ENCODE results near the gene PCDH9. TPM values are rescaled to one million over a fixed set of nuclear protein-coding genes. Genes with fewer than 3 reads are reported as not detected.

The PCDH9 gene
- total RNA-seq, 1 experiment from 2014 or later = 0.11 TPM

GRCh38 chr13:67145950-67146349, 84.2 kb downstream of the PCDH9 start:
- Mint-ChIP-seq H3K9me3 (ENCODE audit: unreplicated experiment) (no peaks in the 10 kb centered on the region), H3K4me3 (ENCODE audit: unreplicated experiment) (no peak overlapping the region), H3K36me3 (ENCODE audit: insufficient read depth, unreplicated experiment) (no peaks in the 10 kb centered on the region), H3K27me3 (ENCODE audit: insufficient read depth, unreplicated experiment) (no peaks in the 10 kb centered on the region), H3K27ac (ENCODE audit: unreplicated experiment) (no peak overlapping the region), H3K4me1 (ENCODE audit: low read depth, unreplicated experiment) (peaks cover 6% of the 10 kb centered on the region)
- no peak for DNase-seq
- Histone ChIP-seq H3K36me3 (ENCODE audit: control insufficient read depth, insufficient read depth, low read length) (no peaks in the 10 kb centered on the region), H3K4me3 (ENCODE audit: low read depth, low read length) (no peak overlapping the region), H3K9me3 (no peaks in the 10 kb centered on the region), H3K27me3 (replicated peaks; ENCODE audit: control insufficient read depth, insufficient read depth, low read length) (no peaks in the 10 kb centered on the region), H3K4me1 (no peaks in the 10 kb centered on the region)
- no peak for TF ChIP-seq CTCF (IDR thresholded peaks at IDR 0.05; ENCODE audit: insufficient read depth in 1 of 2, low read depth in 1 of 2, low read length in 1 of 2, severe bottlenecking in 1 of 2, unreplicated experiment in 1 of 2)
- CTCF ChIA-PET = no interaction called here
- no TSS peak for BruUV-seq (replicated peaks)
- POLR2A ChIA-PET = no interaction called here
- intact Hi-C loops (cut with micrococcal nuclease; ENCODE audit: unreplicated experiment) = loop anchor here (5.0 kb wide), 1 partner anchor 69 kb away; no protein-coding TSS in a partner anchor

- Mint-ChIP-seq H3K27ac (ENCODE audit: unreplicated experiment) (no peak overlapping the region), H3K36me3 (ENCODE audit: insufficient read depth, unreplicated experiment) (no peaks in the 10 kb centered on the region), H3K4me3 (ENCODE audit: unreplicated experiment) (no peak overlapping the region), H3K9me3 (ENCODE audit: unreplicated experiment) (no peaks in the 10 kb centered on the region), H3K4me1 (ENCODE audit: low read depth, unreplicated experiment) (peaks cover 6% of the 10 kb centered on the region), H3K27me3 (ENCODE audit: insufficient read depth, unreplicated experiment) (no peaks in the 10 kb centered on the region)
- Histone ChIP-seq H3K27me3 (replicated peaks; ENCODE audit: control insufficient read depth, insufficient read depth, low read length) (no peaks in the 10 kb centered on the region), H3K9me3 (no peaks in the 10 kb centered on the region), H3K4me1 (no peaks in the 10 kb centered on the region), H3K4me3 (ENCODE audit: low read depth, low read length) (no peak overlapping the region), H3K36me3 (ENCODE audit: control insufficient read depth, insufficient read depth, low read length) (no peaks in the 10 kb centered on the region)
- no peak for DNase-seq
- no peak for TF ChIP-seq CTCF (IDR thresholded peaks at IDR 0.05; ENCODE audit: insufficient read depth in 1 of 2, low read depth in 1 of 2, low read length in 1 of 2, severe bottlenecking in 1 of 2, unreplicated experiment in 1 of 2)
- CTCF ChIA-PET = no interaction called here
- POLR2A ChIA-PET = no interaction called here
- BruUV-seq (replicated peaks) = no TSS peak
- intact Hi-C loops (cut with micrococcal nuclease; ENCODE audit: unreplicated experiment) = no loop called here
These were observed 86.5 kb downstream of the PCDH9 start for GRCh38 chr13:67143544-67144115.

- H3K27me3 Mint-ChIP-seq (ENCODE audit: insufficient read depth, unreplicated experiment) = no peaks in the 10 kb centered on the region
- H3K4me1 ChIP-seq = no peaks in the 10 kb centered on the region
- no peak for TF ChIP-seq CTCF (IDR thresholded peaks at IDR 0.05; ENCODE audit: insufficient read depth in 1 of 2, low read depth in 1 of 2, low read length in 1 of 2, severe bottlenecking in 1 of 2, unreplicated experiment in 1 of 2)
These were observed 90.1 kb downstream of the PCDH9 start for GRCh38 chr13:67140006-67140405.

More at GRCh38 chr13:67140006-67140405, 90.1 kb downstream of the PCDH9 start:
- Mint-ChIP-seq H3K4me3 (ENCODE audit: unreplicated experiment) (no peak overlapping the region), H3K4me1 (ENCODE audit: low read depth, unreplicated experiment) (no peaks in the 10 kb centered on the region), H3K27ac (ENCODE audit: unreplicated experiment) (no peak overlapping the region), H3K9me3 (ENCODE audit: unreplicated experiment) (no peaks in the 10 kb centered on the region), H3K36me3 (ENCODE audit: insufficient read depth, unreplicated experiment) (no peaks in the 10 kb centered on the region)
- intact Hi-C loops (cut with micrococcal nuclease; ENCODE audit: unreplicated experiment) = no loop called here
- ChIA-PET CTCF (no interaction called here), POLR2A (no interaction called here)
- no peak for DNase-seq
- BruUV-seq (replicated peaks) = no TSS peak
- no peak overlapping the region for H3K4me3 ChIP-seq (ENCODE audit: low read depth, low read length)
- no peaks in the 10 kb centered on the region for H3K36me3 ChIP-seq (ENCODE audit: control insufficient read depth, insufficient read depth, low read length)
- H3K9me3 ChIP-seq = no peaks in the 10 kb centered on the region
- no peaks in the 10 kb centered on the region for H3K27me3 ChIP-seq (replicated peaks; ENCODE audit: control insufficient read depth, insufficient read depth, low read length)

All from Caco-2 (cell line).